Parathyroid adenoma (tissue), 2 donors: ENCODE data around the gene LGMN.
A peak's percentile ranks its signal among the peaks of the same experiment; 100 is the strongest.
"Not testable (repeated sequence)": the region's sequence is repeated elsewhere in the genome, so short reads cannot be mapped to it uniquely, and the experiment has no call there.

Experiments used
- H2AFZ ChIP-seq: fragments of 300-600 bp; sonication (generic); one replicate; pipeline ENCODE4 v1.7.0; 2017; ENCODE audit warnings: antibody characterized with exemption, mild to moderate bottlenecking
- H3K27ac ChIP-seq: fragments of 300-600 bp; sonication (generic); one replicate; pipeline ENCODE4 v1.7.0; 2017
- H3K27me3 ChIP-seq: fragments of 300-600 bp; sonication (generic); one replicate; pipeline ENCODE4 v1.7.0; 2017; ENCODE audit warnings: low read length; ENCODE audit not compliant: control insufficient read depth, insufficient read depth
- H3K36me3 ChIP-seq: fragments of 300-600 bp; sonication (generic); one replicate; pipeline ENCODE4 v1.7.0; 2017; ENCODE audit warnings: low read length; ENCODE audit not compliant: control insufficient read depth, insufficient read depth
- H3K4me1 ChIP-seq: fragments of 300-600 bp; sonication (generic); one replicate; pipeline ENCODE4 v1.7.0; 2017; ENCODE audit warnings: control low read depth
- H3K4me2 ChIP-seq: fragments of 300-600 bp; sonication (generic); one replicate; pipeline ENCODE4 v1.7.0; 2017; ENCODE audit warnings: low read length
- H3K4me3 ChIP-seq: fragments of 300-600 bp; sonication (generic); one replicate; pipeline ENCODE4 v1.7.0; 2017; ENCODE audit warnings: low read depth, low read length
- H3K79me2 ChIP-seq: fragments of 300-600 bp; sonication (generic); one replicate; pipeline ENCODE4 v1.7.0; 2017; ENCODE audit warnings: control low read depth
- H3K9ac ChIP-seq: fragments of 300-600 bp; sonication (generic); one replicate; pipeline ENCODE4 v1.7.0; 2017; ENCODE audit warnings: mild to moderate bottlenecking
- H3K9me3 ChIP-seq: fragments of 300-600 bp; sonication (generic); one replicate; pipeline ENCODE4 v1.7.0; 2017; ENCODE audit warnings: low read length; ENCODE audit not compliant: control insufficient read depth
- CTCF ChIP-seq: fragments of 300-600 bp; sonication (generic); IDR thresholded peaks from one replicate; pipeline ENCODE4 v1.7.0; 2017; ENCODE audit warnings: antibody characterized with exemption, mild to moderate bottlenecking
- donor health status: primary hyperparathyroidism.

The LGMN gene

GRCh38 chr14:92754966-92755365 is 6.5 kb upstream of the LGMN start:
- Histone ChIP-seq H3K9ac (no peak overlapping the region), H2AFZ (peak overlapping the region; percentile 6), H3K27me3 (no peaks in the 10 kb centered on the region), H3K36me3 (no peaks in the 10 kb centered on the region), H3K79me2 (no peaks in the 10 kb centered on the region), H3K27ac (no peak overlapping the region), H3K4me1 (peaks cover 14% of the 10 kb centered on the region), H3K4me2 (no peak overlapping the region), H3K4me3 (no peak overlapping the region), H3K9me3 (no peaks in the 10 kb centered on the region)
- TF ChIP-seq CTCF, result no peak

- Histone ChIP-seq H3K27ac (no peak overlapping the region), H3K4me1 (peaks cover 17% of the 10 kb centered on the region)
Measured at GRCh38 chr14:92753250-92753649, 4.8 kb upstream of the LGMN start.

GRCh38 chr14:92751819-92752218 is 3.4 kb upstream of the LGMN start:
- H3K4me1 ChIP-seq, result peaks cover 6% of the 10 kb centered on the region

More at GRCh38 chr14:92753250-92753649, 4.8 kb upstream of the LGMN start:
- Histone ChIP-seq H3K4me2 (no peak overlapping the region), H3K4me3 (no peak overlapping the region), H3K79me2 (no peaks in the 10 kb centered on the region), H3K27me3 (no peaks in the 10 kb centered on the region), H2AFZ (no peak overlapping the region), H3K9ac (no peak overlapping the region), H3K36me3 (no peaks in the 10 kb centered on the region), H3K9me3 (no peaks in the 10 kb centered on the region)
- no peak for TF ChIP-seq CTCF

GRCh38 chr14:92750994-92751400 is 2.6 kb upstream of the LGMN start:
- no peak overlapping the region for H3K27ac ChIP-seq
- H3K4me1 ChIP-seq, result peaks cover 6% of the 10 kb centered on the region
- TF ChIP-seq CTCF, result no peak
- no peak overlapping the region for H3K4me2 ChIP-seq
- no peak overlapping the region for H3K4me3 ChIP-seq
- H2AFZ ChIP-seq, result no peak overlapping the region
- H3K79me2 ChIP-seq, result peaks cover 20% of the 10 kb centered on the region
- no peaks in the 10 kb centered on the region for H3K36me3 ChIP-seq
- H3K9ac ChIP-seq, result no peak overlapping the region
- H3K9me3 ChIP-seq, result no peaks in the 10 kb centered on the region
- no peaks in the 10 kb centered on the region for H3K27me3 ChIP-seq

More at GRCh38 chr14:92751819-92752218, 3.4 kb upstream of the LGMN start:
- Histone ChIP-seq H3K79me2 (peaks cover 11% of the 10 kb centered on the region), H3K9me3 (no peaks in the 10 kb centered on the region), H3K4me3 (no peak overlapping the region), H2AFZ (peak overlapping the region; percentile 73), H3K4me2 (no peak overlapping the region), H3K27me3 (no peaks in the 10 kb centered on the region), H3K9ac (no peak overlapping the region), H3K36me3 (no peaks in the 10 kb centered on the region), H3K27ac (peak overlapping the region; percentile 29)
- TF ChIP-seq CTCF, result no peak

- H3K4me1 ChIP-seq, H3K9ac ChIP-seq, H3K27ac ChIP-seq, H3K36me3 ChIP-seq, H3K27me3 ChIP-seq, H3K9me3 ChIP-seq, H3K4me3 ChIP-seq, H2AFZ ChIP-seq, H3K4me2 ChIP-seq: not testable (repeated sequence)
- H3K79me2 ChIP-seq, result peaks cover 27% of the 10 kb centered on the region
Measured at GRCh38 chr14:92750222-92750728, 1.8 kb upstream of the LGMN start.
